ENCODE data around the gene SLC7A11.
"Not testable (repeated sequence)": the region's sequence is repeated elsewhere in the genome, so short reads cannot be mapped to it uniquely, and the experiment has no call there.

The SLC7A11 gene

GRCh38 chr4:138229160-138229559 lies 13.0 kb downstream of the SLC7A11 start:
- Histone ChIP-seq H3K9me3 (ENCODE audit: control insufficient read depth, low read depth, low read length) (no peaks in the 10 kb centered on the region), H3K4me3 (ENCODE audit: low read length) (no peak overlapping the region), H3K9ac (ENCODE audit: low read length) (no peak overlapping the region), H3K4me1 (ENCODE audit: control insufficient read depth, low read depth, low read length) (peaks cover 27% of the 10 kb centered on the region), H3K36me3 (ENCODE audit: control insufficient read depth, low read depth, low read length) (peaks cover 31% of the 10 kb centered on the region), H3K27me3 (ENCODE audit: control insufficient read depth, insufficient read depth, low read length) (no peaks in the 10 kb centered on the region), H3K27ac (ENCODE audit: low read length) (no peak overlapping the region)

DNA sequence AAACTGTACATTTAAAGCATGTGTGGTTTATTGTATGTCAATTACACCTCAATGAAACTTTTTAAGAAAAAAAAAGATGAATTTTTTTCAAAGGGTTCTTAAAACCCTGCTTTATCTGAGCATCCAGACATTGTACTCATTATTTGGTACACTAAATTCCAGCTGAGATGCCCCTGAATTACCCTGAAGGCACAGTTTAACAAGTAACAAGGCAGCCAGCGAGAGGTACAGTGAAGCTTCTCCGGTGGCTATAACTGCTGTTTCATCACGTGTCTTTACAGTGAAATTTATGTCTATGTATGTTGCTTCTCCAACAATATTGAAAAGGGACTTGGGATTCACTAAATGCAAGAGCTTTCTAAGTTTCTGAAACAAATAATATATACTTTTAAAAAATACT lies 15.8 kb downstream of the SLC7A11 start:
- Histone ChIP-seq H3K36me3 (ENCODE audit: control insufficient read depth, low read depth, low read length) (peaks cover 14% of the 10 kb centered on the region), H3K27ac (ENCODE audit: low read length) (no peak overlapping the region), H3K27me3 (ENCODE audit: control insufficient read depth, insufficient read depth, low read length) (no peaks in the 10 kb centered on the region)

DNA sequence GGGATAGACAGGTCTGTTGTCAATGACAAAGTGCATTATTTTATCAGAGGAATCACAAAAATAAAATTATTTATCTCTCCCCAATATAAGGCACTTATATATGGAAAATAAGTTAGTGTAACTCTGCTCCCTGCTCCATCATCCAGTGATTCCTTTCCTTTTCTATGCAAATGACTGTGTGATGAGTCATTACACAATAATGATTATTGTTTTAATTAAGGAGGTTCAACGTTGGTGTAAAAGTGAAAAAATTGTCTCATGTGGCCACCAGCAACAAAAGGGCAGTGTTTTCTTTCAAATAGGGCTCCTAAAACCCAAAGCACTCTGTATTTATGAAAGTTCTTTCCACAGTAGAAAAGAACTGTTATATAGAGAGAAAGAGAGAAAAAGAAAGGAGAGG lies 16.7 kb downstream of the SLC7A11 start:
- H3K4me3 ChIP-seq (ENCODE audit: low read length), result no peak overlapping the region
- H3K27ac ChIP-seq (ENCODE audit: low read length), result no peak overlapping the region
- no peak overlapping the region for H3K9ac ChIP-seq (ENCODE audit: low read length)
- H3K4me1 ChIP-seq (ENCODE audit: control insufficient read depth, low read depth, low read length), result peaks cover 55% of the 10 kb centered on the region
- H3K9me3 ChIP-seq (ENCODE audit: control insufficient read depth, low read depth, low read length), result no peaks in the 10 kb centered on the region
- H3K36me3 ChIP-seq (ENCODE audit: control insufficient read depth, low read depth, low read length), result peaks cover 8% of the 10 kb centered on the region
- no peaks in the 10 kb centered on the region for H3K27me3 ChIP-seq (ENCODE audit: control insufficient read depth, insufficient read depth, low read length)

More for the DNA sequence above, 15.8 kb downstream of the SLC7A11 start:
- Histone ChIP-seq H3K4me1 (ENCODE audit: control insufficient read depth, low read depth, low read length) (peaks cover 52% of the 10 kb centered on the region), H3K9ac (ENCODE audit: low read length) (no peak overlapping the region), H3K9me3 (ENCODE audit: control insufficient read depth, low read depth, low read length) (no peaks in the 10 kb centered on the region), H3K4me3 (ENCODE audit: low read length) (no peak overlapping the region)

DNA sequence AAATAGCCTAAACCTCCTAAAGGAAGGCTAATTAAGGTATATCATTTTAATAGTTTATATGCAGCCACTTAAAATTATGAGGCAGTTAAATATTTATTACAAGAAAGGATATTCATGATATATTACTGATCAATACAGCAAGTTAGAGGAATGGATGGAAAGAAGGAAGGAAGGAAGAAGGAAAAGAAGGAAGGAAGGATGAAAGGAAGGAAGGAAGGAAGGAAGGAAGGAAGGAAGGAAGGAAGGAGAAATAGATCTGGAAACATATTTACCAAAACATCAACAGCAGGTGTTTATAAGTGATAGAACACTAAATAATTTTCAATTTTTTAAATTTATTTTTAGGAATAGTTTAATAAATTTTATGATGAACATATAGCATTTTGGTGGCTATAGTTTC lies 17.5 kb downstream of the SLC7A11 start:
- Histone ChIP-seq H3K27me3 (ENCODE audit: control insufficient read depth, insufficient read depth, low read length) (no peaks in the 10 kb centered on the region), H3K36me3 (ENCODE audit: control insufficient read depth, low read depth, low read length) (peaks cover 7% of the 10 kb centered on the region), H3K4me3 (ENCODE audit: low read length) (no peak overlapping the region), H3K27ac (ENCODE audit: low read length) (no peak overlapping the region), H3K9ac (ENCODE audit: low read length) (no peak overlapping the region), H3K4me1 (ENCODE audit: control insufficient read depth, low read depth, low read length) (peaks cover 55% of the 10 kb centered on the region), H3K9me3 (ENCODE audit: control insufficient read depth, low read depth, low read length) (no peaks in the 10 kb centered on the region)

GRCh38 chr4:138223231-138223910 lies 18.8 kb downstream of the SLC7A11 start:
- Histone ChIP-seq H3K27me3 (ENCODE audit: control insufficient read depth, insufficient read depth, low read length) (no peaks in the 10 kb centered on the region), H3K36me3 (ENCODE audit: control insufficient read depth, low read depth, low read length) (peaks cover 15% of the 10 kb centered on the region), H3K4me1 (ENCODE audit: control insufficient read depth, low read depth, low read length) (peaks cover 50% of the 10 kb centered on the region), H3K9me3 (ENCODE audit: control insufficient read depth, low read depth, low read length) (no peaks in the 10 kb centered on the region), H3K4me3 (ENCODE audit: low read length) (no peak overlapping the region), H3K27ac (ENCODE audit: low read length) (no peak overlapping the region), H3K9ac (ENCODE audit: low read length) (no peak overlapping the region)

DNA sequence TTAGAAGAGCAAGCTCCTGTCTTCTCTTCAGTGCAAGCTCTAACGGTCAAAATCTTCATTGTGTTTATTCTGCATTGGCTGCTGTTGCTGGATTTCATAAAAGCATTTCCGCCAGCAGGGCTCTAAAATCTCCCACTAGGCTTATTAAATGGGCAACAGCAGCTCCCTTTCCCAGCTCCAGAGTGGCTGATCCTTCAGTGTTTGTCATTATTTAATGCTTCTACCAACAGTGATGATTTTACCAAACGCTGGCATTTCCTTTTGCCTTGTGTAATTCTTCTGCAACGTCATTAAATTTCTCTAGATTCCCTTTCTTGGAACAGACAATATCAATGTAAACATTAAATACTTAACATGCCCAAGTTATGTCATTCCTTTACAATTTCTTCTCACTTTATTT lies 20.1 kb downstream of the SLC7A11 start:
- Histone ChIP-seq H3K27me3 (ENCODE audit: control insufficient read depth, insufficient read depth, low read length) (no peaks in the 10 kb centered on the region), H3K9ac (ENCODE audit: low read length) (no peak overlapping the region), H3K36me3 (ENCODE audit: control insufficient read depth, low read depth, low read length) (peaks cover 11% of the 10 kb centered on the region), H3K4me3 (ENCODE audit: low read length) (peak overlapping the region; percentile 1), H3K27ac (ENCODE audit: low read length) (no peak overlapping the region), H3K9me3 (ENCODE audit: control insufficient read depth, low read depth, low read length) (no peaks in the 10 kb centered on the region), H3K4me1 (ENCODE audit: control insufficient read depth, low read depth, low read length) (peaks cover 45% of the 10 kb centered on the region)

- H3K36me3 ChIP-seq (ENCODE audit: control insufficient read depth, low read depth, low read length), result peaks cover 11% of the 10 kb centered on the region
- H3K4me1 ChIP-seq (ENCODE audit: control insufficient read depth, low read depth, low read length), result peaks cover 42% of the 10 kb centered on the region
- no peak overlapping the region for H3K27ac ChIP-seq (ENCODE audit: low read length)
Observed at GRCh38 chr4:138218976-138219375, 23.2 kb downstream of the SLC7A11 start.

GRCh38 chr4:138217567-138217966 lies 24.6 kb downstream of the SLC7A11 start:
- Histone ChIP-seq H3K9me3 (ENCODE audit: control insufficient read depth, low read depth, low read length) (no peaks in the 10 kb centered on the region), H3K27me3 (ENCODE audit: control insufficient read depth, insufficient read depth, low read length) (no peaks in the 10 kb centered on the region), H3K27ac (ENCODE audit: low read length) (no peak overlapping the region), H3K4me1 (ENCODE audit: control insufficient read depth, low read depth, low read length) (peaks cover 29% of the 10 kb centered on the region), H3K36me3 (ENCODE audit: control insufficient read depth, low read depth, low read length) (peaks cover 14% of the 10 kb centered on the region), H3K9ac (ENCODE audit: low read length) (no peak overlapping the region), H3K4me3 (ENCODE audit: low read length) (no peak overlapping the region)

More at GRCh38 chr4:138218976-138219375, 23.2 kb downstream of the SLC7A11 start:
- H3K27me3 ChIP-seq (ENCODE audit: control insufficient read depth, insufficient read depth, low read length), result no peaks in the 10 kb centered on the region
- H3K4me3 ChIP-seq (ENCODE audit: low read length), result no peak overlapping the region
- no peak overlapping the region for H3K9ac ChIP-seq (ENCODE audit: low read length)
- H3K9me3 ChIP-seq (ENCODE audit: control insufficient read depth, low read depth, low read length), result no peaks in the 10 kb centered on the region

- peaks cover 19% of the 10 kb centered on the region for H3K4me1 ChIP-seq (ENCODE audit: control insufficient read depth, low read depth, low read length)
- no peak overlapping the region for H3K9ac ChIP-seq (ENCODE audit: low read length)
- no peaks in the 10 kb centered on the region for H3K27me3 ChIP-seq (ENCODE audit: control insufficient read depth, insufficient read depth, low read length)
- no peaks in the 10 kb centered on the region for H3K9me3 ChIP-seq (ENCODE audit: control insufficient read depth, low read depth, low read length)
- peak overlapping the region; percentile 52 for H3K27ac ChIP-seq (ENCODE audit: low read length)
- H3K36me3 ChIP-seq (ENCODE audit: control insufficient read depth, low read depth, low read length), result peaks cover 17% of the 10 kb centered on the region
- H3K4me3 ChIP-seq (ENCODE audit: low read length), result no peak overlapping the region
Observed at GRCh38 chr4:138216272-138216867, 25.8 kb downstream of the SLC7A11 start.

- not testable (repeated sequence) for H3K36me3 ChIP-seq (ENCODE audit: control insufficient read depth, low read depth, low read length); H3K9ac ChIP-seq (ENCODE audit: low read length); H3K27ac ChIP-seq (ENCODE audit: low read length); H3K4me3 ChIP-seq (ENCODE audit: low read length); H3K4me1 ChIP-seq (ENCODE audit: control insufficient read depth, low read depth, low read length); H3K27me3 ChIP-seq (ENCODE audit: control insufficient read depth, insufficient read depth, low read length); H3K9me3 ChIP-seq (ENCODE audit: control insufficient read depth, low read depth, low read length)
Observed at GRCh38 chr4:138210576-138210975, 31.6 kb downstream of the SLC7A11 start.

- Histone ChIP-seq H3K4me3 (ENCODE audit: low read length) (no peak overlapping the region), H3K9me3 (ENCODE audit: control insufficient read depth, low read depth, low read length) (no peaks in the 10 kb centered on the region), H3K4me1 (ENCODE audit: control insufficient read depth, low read depth, low read length) (no peaks in the 10 kb centered on the region), H3K36me3 (ENCODE audit: control insufficient read depth, low read depth, low read length) (peaks cover 7% of the 10 kb centered on the region), H3K9ac (ENCODE audit: low read length) (no peak overlapping the region), H3K27ac (ENCODE audit: low read length) (no peak overlapping the region), H3K27me3 (ENCODE audit: control insufficient read depth, insufficient read depth, low read length) (no peaks in the 10 kb centered on the region)
Observed at GRCh38 chr4:138209094-138209493, 33.1 kb downstream of the SLC7A11 start.

Data from iPS-18a (cell line).